ENCODE measurements around the gene CCDC97.

CCDC97 gene

GRCh38 chr19:41327576-41328156, 17.7 kb downstream of the CCDC97 start:
- Histone ChIP-seq H3K4me2 (ENCODE audit: low read depth, low read length, poor library complexity, severe bottlenecking) (peak overlapping the region; percentile 99), H3K9me3 (ENCODE audit: insufficient read depth, low read depth, low read length) (no peaks in the 10 kb centered on the region), H3K4me1 (ENCODE audit: insufficient read depth, low read length, poor library complexity, severe bottlenecking) (peaks cover 40% of the 10 kb centered on the region), H3F3A (ENCODE audit: low read depth) (peaks cover 9% of the 10 kb centered on the region), H3K27me3 (ENCODE audit: insufficient read depth, low read length, poor library complexity, severe bottlenecking) (no peaks in the 10 kb centered on the region), H3K9me2 (replicated peaks; ENCODE audit: low read depth, low read length) (no peaks in the 10 kb centered on the region), H4K20me1 (ENCODE audit: insufficient read depth, low read length, poor library complexity, severe bottlenecking) (peaks cover 19% of the 10 kb centered on the region), H3K36me3 (ENCODE audit: insufficient read depth, low read length) (peaks cover 40% of the 10 kb centered on the region; the same call in 1 of the 2 replicates), H3K9ac (ENCODE audit: low read depth, low read length, poor library complexity, severe bottlenecking) (peak overlapping the region; percentile 72), H3K79me2 (ENCODE audit: insufficient read depth, low read length) (peaks cover 31% of the 10 kb centered on the region), H3K4me3 (ENCODE audit: low read length, poor library complexity, severe bottlenecking) (peak overlapping the region; percentile 72), H2AFZ (ENCODE audit: low read length) (no peak overlapping the region)
- no peak for TF ChIP-seq EZH2phosphoT487 (IDR thresholded peaks at IDR 0.05; ENCODE audit: borderline replicate concordance)
- no peak for TF ChIP-seq CTCF (conservative IDR thresholded peaks at IDR 0.05; ENCODE audit: low read length)

- Histone ChIP-seq H3K4me1 (ENCODE audit: insufficient read depth, low read length, poor library complexity, severe bottlenecking) (peaks cover 36% of the 10 kb centered on the region), H3K9me2 (replicated peaks; ENCODE audit: low read depth, low read length) (no peaks in the 10 kb centered on the region), H3K9ac (ENCODE audit: low read depth, low read length, poor library complexity, severe bottlenecking) (peak overlapping the region; percentile 72), H3K4me3 (ENCODE audit: low read length, poor library complexity, severe bottlenecking) (peak overlapping the region; percentile 72), H4K20me1 (ENCODE audit: insufficient read depth, low read length, poor library complexity, severe bottlenecking) (peaks cover 22% of the 10 kb centered on the region), H3F3A (ENCODE audit: low read depth) (peaks cover 9% of the 10 kb centered on the region), H3K27me3 (ENCODE audit: insufficient read depth, low read length, poor library complexity, severe bottlenecking) (no peaks in the 10 kb centered on the region), H3K9me3 (ENCODE audit: insufficient read depth, low read depth, low read length) (no peaks in the 10 kb centered on the region), H3K79me2 (ENCODE audit: insufficient read depth, low read length) (peaks cover 28% of the 10 kb centered on the region), H3K36me3 (ENCODE audit: insufficient read depth, low read length) (peaks cover 42% of the 10 kb centered on the region; the same call in 1 of the 2 replicates), H2AFZ (ENCODE audit: low read length) (no peak overlapping the region), H3K4me2 (ENCODE audit: low read depth, low read length, poor library complexity, severe bottlenecking) (peak overlapping the region; percentile 99)
- TF ChIP-seq CTCF (conservative IDR thresholded peaks at IDR 0.05; ENCODE audit: low read length) (no peak), EZH2phosphoT487 (IDR thresholded peaks at IDR 0.05; ENCODE audit: borderline replicate concordance) (no peak)
Observed at GRCh38 chr19:41328157-41328841, 18.3 kb downstream of the CCDC97 start.

- TF ChIP-seq CTCF (conservative IDR thresholded peaks at IDR 0.05; ENCODE audit: low read length), result no peak
- H4K20me1 ChIP-seq (ENCODE audit: insufficient read depth, low read length, poor library complexity, severe bottlenecking), result peaks cover 22% of the 10 kb centered on the region
Observed at GRCh38 chr19:41328842-41329225, 18.9 kb downstream of the CCDC97 start.

More at GRCh38 chr19:41328842-41329225, 18.9 kb downstream of the CCDC97 start:
- Histone ChIP-seq H3K4me3 (ENCODE audit: low read length, poor library complexity, severe bottlenecking) (peak overlapping the region; percentile 72), H3K9me3 (ENCODE audit: insufficient read depth, low read depth, low read length) (no peaks in the 10 kb centered on the region), H3K9ac (ENCODE audit: low read depth, low read length, poor library complexity, severe bottlenecking) (peak overlapping the region; percentile 72), H3K9me2 (replicated peaks; ENCODE audit: low read depth, low read length) (no peaks in the 10 kb centered on the region), H3K36me3 (ENCODE audit: insufficient read depth, low read length) (peaks cover 48% of the 10 kb centered on the region; the same call in 1 of the 2 replicates), H2AFZ (ENCODE audit: low read length) (no peak overlapping the region), H3K4me1 (ENCODE audit: insufficient read depth, low read length, poor library complexity, severe bottlenecking) (peaks cover 35% of the 10 kb centered on the region), H3K79me2 (ENCODE audit: insufficient read depth, low read length) (peaks cover 33% of the 10 kb centered on the region), H3K27me3 (ENCODE audit: insufficient read depth, low read length, poor library complexity, severe bottlenecking) (no peaks in the 10 kb centered on the region), H3K4me2 (ENCODE audit: low read depth, low read length, poor library complexity, severe bottlenecking) (peak overlapping the region; percentile 99), H3F3A (ENCODE audit: low read depth) (peaks cover 9% of the 10 kb centered on the region)

Measured in Loucy (cell line).